T-cell (primary cell): ENCODE measurements around the gene LDLRAD2. TPM values are rescaled to one million over a fixed set of nuclear protein-coding genes. Genes with fewer than 3 reads are reported as not detected.

Experiments
- ATAC-seq, 4 experiments: fragments of 200-7000 bp in 3 of 4; fragments of 150-1000 bp in 1 of 4; cut with Tn5 transposase; replicated peaks in 1 of 4; 1 replicate in 3 of 4; 2 replicates in 1 of 4; pipeline ENCODE4 v1.10.0; 2021; ENCODE audit warnings: moderate library complexity in 3 of 4, mild to moderate bottlenecking in 2 of 4, moderate number of reproducible peaks in 1 of 4
- CTCF ChIA-PET, 2 donors: fragments of 300-600 bp; sonication (Branson Sonifier 250); formaldehyde crosslinking; loops; one replicate each; lab custom pipeline; 2022; ENCODE audit warnings: antibody characterized with exemption in 2 of 2; lab: Charles Lee
- POLR2A ChIA-PET, 2 donors: fragments of 300-600 bp; sonication (Branson Sonifier 250); formaldehyde crosslinking; loops; one replicate each; lab custom pipeline; 2022; ENCODE audit warnings: antibody characterized with exemption in 2 of 2; lab: Charles Lee
- DNase-seq, 35 experiments: peaks; one replicate each; pipeline versions ENCODE4 v3.0.0 to v3.0.0-alpha.2; 2013 to 2023
- H3K27ac ChIP-seq: one replicate; pipeline ENCODE4 v1.5.1; 2013; ENCODE audit warnings: low read length
- H3K27me3 ChIP-seq, 2 experiments: replicated peaks in 1 of 2; 1 replicate in 1 of 2; 2 replicates in 1 of 2; pipeline versions ENCODE4 v1.6.1 to v1.7.0; 2013; ENCODE audit warnings: low read length in 1 of 2, mixed read lengths in 1 of 2; ENCODE audit not compliant: control insufficient read depth in 2 of 2, insufficient read depth in 2 of 2; ENCODE audit errors: extremely low read depth in 1 of 2
- H3K36me3 ChIP-seq, 2 donors: 1 replicate in 1 of 2; 2 replicates in 1 of 2; pipeline versions ENCODE4 v1.6.1 to v1.7.0; 2013; ENCODE audit warnings: low read length in 1 of 2; ENCODE audit not compliant: control insufficient read depth in 2 of 2, insufficient read depth in 1 of 2; ENCODE audit errors: extremely low read depth in 1 of 2
- H3K4me1 ChIP-seq, 2 experiments: 1 replicate in 1 of 2; 2 replicates in 1 of 2; pipeline versions ENCODE4 v1.6.1 to v1.7.0; 2013; ENCODE audit warnings: low read length in 2 of 2, mixed read lengths in 1 of 2; ENCODE audit not compliant: insufficient read depth in 2 of 2, control insufficient read depth in 1 of 2; ENCODE audit errors: extremely low read depth in 1 of 2
- H3K4me3 ChIP-seq, 2 donors: 1 replicate in 1 of 2; 2 replicates in 1 of 2; pipeline versions ENCODE4 v1.5.1 to v1.7.0; 2013; ENCODE audit warnings: mild to moderate bottlenecking in 2 of 2, low read length in 1 of 2, moderate library complexity in 1 of 2; ENCODE audit not compliant: control insufficient read depth in 1 of 2; ENCODE audit errors: extremely low read depth in 1 of 2
- H3K9me3 ChIP-seq: 2 replicates; pipeline ENCODE4 v1.7.0; 2013
- H3K27ac Mint-ChIP-seq, 2 donors: one replicate each; pipeline ENCODE4 v1.8.0; 2020 to 2021; ENCODE audit warnings: mild to moderate bottlenecking in 2 of 2, mixed read lengths in 2 of 2
- H3K27me3 Mint-ChIP-seq, 2 donors: one replicate each; pipeline ENCODE4 v1.8.0; 2021 to 2022; ENCODE audit warnings: mixed read lengths in 2 of 2
- H3K36me3 Mint-ChIP-seq: one replicate; pipeline ENCODE4 v1.8.0; 2021; ENCODE audit warnings: mixed read lengths
- H3K4me1 Mint-ChIP-seq, 3 donors: one replicate each; pipeline ENCODE4 v1.8.0; 2020 to 2022; ENCODE audit warnings: mixed read lengths in 3 of 3, mild to moderate bottlenecking in 1 of 3
- H3K4me3 Mint-ChIP-seq, 3 donors: one replicate each; pipeline ENCODE4 v1.8.0; 2020 to 2022; ENCODE audit warnings: mild to moderate bottlenecking in 3 of 3, mixed read lengths in 3 of 3, moderate library complexity in 3 of 3
- H3K9me3 Mint-ChIP-seq, 3 donors: one replicate each; pipeline ENCODE4 v1.8.0; 2020 to 2022; ENCODE audit warnings: mixed read lengths in 3 of 3
- WGBS: methylation state at CpG from one replicate; pipeline ENCODE4 v1.1.5; 2013; ENCODE audit warnings: missing lambda C conversion rate; ENCODE audit not compliant: insufficient coverage; 5-methylcytosine and 5-hydroxymethylcytosine counted together
- total RNA-seq, 35 experiments: library from RNA in 6 of 35; stranded (reverse) in 6 of 35; fragments of 120-200 nt in 1 of 35; gene quantifications; one replicate each; pipeline versions ENCODE4 v1.2.1 to v1.2.4 and lab custom pipeline; 2013 to 2026

LDLRAD2 gene
- total RNA-seq, 5 donors from 2014 or later (not counting 1 experiment from before 2014, with no cell fraction given), result 0.07 to 0.13 TPM; not detected in 3

- DNase-seq (no peak), ATAC-seq (no peak)
- H3K9me3 ChIP-seq, result no peaks in the 10 kb centered on the region
- Mint-ChIP-seq H3K9me3 (no peaks in the 10 kb centered on the region), H3K27me3 (peaks cover 0 to 1% of the 10 kb centered on the region in 2 donors), H3K4me3 (no peak overlapping the region), H3K36me3 (no peaks in the 10 kb centered on the region), H3K4me1 (no peaks in the 10 kb centered on the region), H3K27ac (no peak overlapping the region)
- H3K27me3 ChIP-seq, result peaks cover 0 to 7% of the 10 kb centered on the region in 2 experiments
- H3K27ac ChIP-seq, result no peak overlapping the region
- CTCF ChIA-PET, result no interaction called here
- H3K4me1 ChIP-seq, result no peaks in the 10 kb centered on the region
- 85% methylated on average over 9 of the region's 15 CpGs for WGBS
- H3K4me3 ChIP-seq, result no peak overlapping the region
- H3K36me3 ChIP-seq, result no peaks in the 10 kb centered on the region
- POLR2A ChIA-PET, result no interaction called here
These were observed 58.5 kb downstream of the LDLRAD2 start for GRCh38 chr1:21870611-21871010.

DNA sequence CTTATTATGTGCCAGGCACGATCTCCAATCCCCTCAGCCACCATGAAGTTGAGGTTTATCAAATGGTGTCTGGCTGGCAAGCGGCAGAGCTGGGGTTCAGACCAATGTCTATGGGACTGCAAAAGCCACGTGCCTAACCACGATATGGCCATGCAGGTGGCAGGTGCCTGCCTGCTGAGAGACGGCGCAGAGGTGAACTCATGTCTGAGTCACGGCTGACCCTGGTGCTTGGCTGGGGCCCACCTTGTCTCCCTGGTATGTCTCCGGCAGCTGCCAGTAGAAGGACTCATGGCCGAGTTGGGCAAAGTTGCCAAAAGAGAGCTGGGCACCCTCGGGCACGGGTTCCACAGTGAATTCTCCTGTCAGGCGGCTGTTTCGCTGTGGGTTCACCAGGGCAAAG, 59.9 kb downstream of the LDLRAD2 start:
- Mint-ChIP-seq H3K9me3 (no peaks in the 10 kb centered on the region), H3K36me3 (no peaks in the 10 kb centered on the region), H3K4me1 (no peaks in the 10 kb centered on the region), H3K27me3 (peaks cover 0 to 1% of the 10 kb centered on the region in 2 donors), H3K4me3 (no peak overlapping the region), H3K27ac (no peak overlapping the region)
- no peak overlapping the region for H3K27ac ChIP-seq
- WGBS, result 49% methylated on average over 12 of the region's 13 CpGs
- POLR2A ChIA-PET, result no interaction called here
- H3K27me3 ChIP-seq, result peaks cover 0 to 7% of the 10 kb centered on the region in 2 experiments
- H3K36me3 ChIP-seq, result no peaks in the 10 kb centered on the region
- CTCF ChIA-PET, result no interaction called here
- no peak for ATAC-seq
- no peaks in the 10 kb centered on the region for H3K9me3 ChIP-seq
- no peak for DNase-seq
- H3K4me1 ChIP-seq, result no peaks in the 10 kb centered on the region
- H3K4me3 ChIP-seq, result no peak overlapping the region

GRCh38 chr1:21872445-21873079, 60.5 kb downstream of the LDLRAD2 start:
- H3K4me1 ChIP-seq, result no peaks in the 10 kb centered on the region
- Mint-ChIP-seq H3K27me3 (peaks cover 0 to under 1% of the 10 kb centered on the region in 2 donors), H3K36me3 (no peaks in the 10 kb centered on the region), H3K4me3 (no peak overlapping the region), H3K27ac (no peak overlapping the region), H3K9me3 (no peaks in the 10 kb centered on the region), H3K4me1 (no peaks in the 10 kb centered on the region)
- no peaks in the 10 kb centered on the region for H3K9me3 ChIP-seq
- ChIA-PET CTCF (no interaction called here), POLR2A (no interaction called here)
- no peak overlapping the region for H3K27ac ChIP-seq
- DNase-seq (no peak), ATAC-seq (no peak)
- 87% methylated on average over 16 of the region's 17 CpGs for whole genome bisulfite sequencing
- peaks cover 0 to 7% of the 10 kb centered on the region in 2 experiments for H3K27me3 ChIP-seq
- H3K4me3 ChIP-seq, result no peak overlapping the region
- no peaks in the 10 kb centered on the region for H3K36me3 ChIP-seq

GRCh38 chr1:21873174-21873573, 61.1 kb downstream of the LDLRAD2 start:
- Histone ChIP-seq H3K9me3 (no peaks in the 10 kb centered on the region), H3K27ac (no peak overlapping the region), H3K27me3 (peaks cover 0 to 7% of the 10 kb centered on the region in 2 experiments), H3K36me3 (no peaks in the 10 kb centered on the region), H3K4me3 (no peak overlapping the region), H3K4me1 (no peaks in the 10 kb centered on the region)
- CTCF ChIA-PET, result no interaction called here
- 82% methylated on average over 6 of the region's 8 CpGs for WGBS
- DNase-seq (no peak), ATAC-seq (no peak)
- Mint-ChIP-seq H3K36me3 (no peaks in the 10 kb centered on the region), H3K27me3 (no peaks in the 10 kb centered on the region), H3K4me3 (no peak overlapping the region), H3K9me3 (no peaks in the 10 kb centered on the region), H3K27ac (no peak overlapping the region), H3K4me1 (no peaks in the 10 kb centered on the region)
- POLR2A ChIA-PET, result no interaction called here

- no peaks in the 10 kb centered on the region for H3K9me3 Mint-ChIP-seq
- H3K4me1 Mint-ChIP-seq, result no peaks in the 10 kb centered on the region
- ATAC-seq, result no peak
- DNase-seq, result no peak
- CTCF ChIA-PET, result no interaction called here
- H3K4me3 Mint-ChIP-seq, result no peak overlapping the region
- H3K36me3 Mint-ChIP-seq, result no peaks in the 10 kb centered on the region
- Histone ChIP-seq H3K9me3 (no peaks in the 10 kb centered on the region), H3K4me1 (no peaks in the 10 kb centered on the region), H3K27ac (no peak overlapping the region), H3K36me3 (no peaks in the 10 kb centered on the region), H3K4me3 (no peak overlapping the region), H3K27me3 (peaks cover 0 to 7% of the 10 kb centered on the region in 2 experiments)
- H3K27ac Mint-ChIP-seq, result no peak overlapping the region
- H3K27me3 Mint-ChIP-seq, result no peaks in the 10 kb centered on the region
- POLR2A ChIA-PET, result no interaction called here
- WGBS, result 100% methylated on average over 1 of the region's 10 CpGs
These were observed 61.7 kb downstream of the LDLRAD2 start for GRCh38 chr1:21873761-21874160.

GRCh38 chr1:21874328-21874727, 62.3 kb downstream of the LDLRAD2 start:
- no peak for DNase-seq
- Mint-ChIP-seq H3K36me3 (no peaks in the 10 kb centered on the region), H3K4me3 (no peak overlapping the region), H3K4me1 (no peaks in the 10 kb centered on the region), H3K9me3 (no peaks in the 10 kb centered on the region), H3K27me3 (no peaks in the 10 kb centered on the region), H3K27ac (no peak overlapping the region)
- H3K9me3 ChIP-seq, result no peaks in the 10 kb centered on the region
- H3K4me1 ChIP-seq, result no peaks in the 10 kb centered on the region
- H3K27me3 ChIP-seq, result peaks cover 0 to 7% of the 10 kb centered on the region in 2 experiments
- no peak overlapping the region for H3K4me3 ChIP-seq
- H3K27ac ChIP-seq, result no peak overlapping the region
- POLR2A ChIA-PET, result no interaction called here
- WGBS, result 91% methylated on average over 15 of the region's 16 CpGs
- H3K36me3 ChIP-seq, result no peaks in the 10 kb centered on the region
- CTCF ChIA-PET, result no interaction called here
- ATAC-seq, result no peak
